ENCODE measurements around the gene MS4A1.
"Not testable (repeated sequence)": the region's sequence is repeated elsewhere in the genome, so short reads cannot be mapped to it uniquely, and the experiment has no call there.

MS4A1 gene

GRCh38 chr11:60447070-60447469 is 8.6 kb upstream of the MS4A1 start:
- H3K4me3 ChIP-seq (ENCODE audit: low read depth, low read length), result no peak overlapping the region
- no peak for TF ChIP-seq CTCF (IDR thresholded peaks at IDR 0.05; ENCODE audit: low read depth, low read length, missing control alignments)
- no peak for DNase-seq (ENCODE audit: low read depth)

GRCh38 chr11:60447846-60448245 is 7.8 kb upstream of the MS4A1 start:
- no peak overlapping the region for H3K4me3 ChIP-seq (ENCODE audit: low read depth, low read length)
- DNase-seq (ENCODE audit: low read depth), result no peak
- TF ChIP-seq CTCF (IDR thresholded peaks at IDR 0.05; ENCODE audit: low read depth, low read length, missing control alignments), result no peak

GRCh38 chr11:60451185-60451584 is 4.5 kb upstream of the MS4A1 start:
- not testable (repeated sequence) for DNase-seq (ENCODE audit: low read depth)

GRCh38 chr11:60454212-60454611 is 1.4 kb upstream of the MS4A1 start:
- DNase-seq (ENCODE audit: low read depth), result no peak
- no peak overlapping the region for H3K4me3 ChIP-seq (ENCODE audit: low read depth, low read length)
- TF ChIP-seq CTCF (IDR thresholded peaks at IDR 0.05; ENCODE audit: low read depth, low read length, missing control alignments), result no peak

More at GRCh38 chr11:60451185-60451584, 4.5 kb upstream of the MS4A1 start:
- not testable (repeated sequence) for H3K4me3 ChIP-seq (ENCODE audit: low read depth, low read length)

- DNase-seq (ENCODE audit: low read depth), result peak; percentile 60
- TF ChIP-seq CTCF (IDR thresholded peaks at IDR 0.05; ENCODE audit: low read depth, low read length, missing control alignments), result no peak
- H3K4me3 ChIP-seq (ENCODE audit: low read depth, low read length), result peak overlapping the region; percentile 58
Observed at GRCh38 chr11:60457576-60457975, 1.9 kb downstream of the MS4A1 start.

GRCh38 chr11:60459345-60459744 is 3.7 kb downstream of the MS4A1 start:
- DNase-seq (ENCODE audit: low read depth), result no peak
- H3K4me3 ChIP-seq (ENCODE audit: low read depth, low read length), result peak overlapping the region; percentile 58
- no peak for TF ChIP-seq CTCF (IDR thresholded peaks at IDR 0.05; ENCODE audit: low read depth, low read length, missing control alignments)

- H3K4me3 ChIP-seq (ENCODE audit: low read depth, low read length), result no peak overlapping the region
- DNase-seq (ENCODE audit: low read depth), result no peak
- TF ChIP-seq CTCF (IDR thresholded peaks at IDR 0.05; ENCODE audit: low read depth, low read length, missing control alignments), result no peak
Observed at GRCh38 chr11:60468829-60469228, 13.2 kb downstream of the MS4A1 start.

GRCh38 chr11:60469723-60470122 is 14.1 kb downstream of the MS4A1 start:
- TF ChIP-seq CTCF (IDR thresholded peaks at IDR 0.05; ENCODE audit: low read depth, low read length, missing control alignments), result no peak
- no peak for DNase-seq (ENCODE audit: low read depth)

More at GRCh38 chr11:60469723-60470122, 14.1 kb downstream of the MS4A1 start:
- no peak overlapping the region for H3K4me3 ChIP-seq (ENCODE audit: low read depth, low read length)
